Umbilical cord (tissue), 2 donors: ENCODE results near the gene SPTLC2. TPM values are rescaled to one million over a fixed set of nuclear protein-coding genes. Genes with fewer than 3 reads are reported as not detected.

Experiments used
- DNase-seq: peaks from one replicate; pipeline ENCODE4 v3.0.0-alpha.2; 2015; ENCODE audit warnings: low spot score
- total RNA-seq: library from RNA; depleted of rRNA; stranded (reverse); fragments of >200 nt; gene quantifications from one replicate; pipeline ENCODE4 v1.2.3, GENCODE V29; 2014; ENCODE audit warnings: low replicate concordance; ENCODE audit not compliant: insufficient read depth

SPTLC2 gene
- total RNA-seq, 1 donor from 2014 or later, result 36.1 TPM

GRCh38 chr14:77469539-77469938, 146.9 kb downstream of the SPTLC2 start:
- DNase-seq, result no peak

GRCh38 chr14:77469067-77469505, 147.4 kb downstream of the SPTLC2 start:
- no peak for DNase-seq

- DNase-seq, result no peak
Observed at GRCh38 chr14:77467801-77468200, 148.6 kb downstream of the SPTLC2 start.

- DNase-seq, result peak; percentile 72
Observed at GRCh38 chr14:77459072-77459723, 157.2 kb downstream of the SPTLC2 start.

- peak; percentile 59 for DNase-seq
Observed at GRCh38 chr14:77458249-77458950, 158.0 kb downstream of the SPTLC2 start.

- DNase-seq, result peak; percentile 100
Observed at GRCh38 chr14:77457522-77458248, 158.8 kb downstream of the SPTLC2 start, which contains the start of the genes AHSA1 and VIPAS39. Gene AHSA1 (plus strand): TSS chr14:77458093. CDS start chr14:77458190, 97 bp downstream. Gene VIPAS39 (minus strand): TSS chr14:77457601. CDS start chr14:77454102, 3,499 bp downstream.

GRCh38 chr14:77457115-77457521, 159.3 kb downstream of the SPTLC2 start:
- no peak for DNase-seq

Other genes with a start within 250 kb of the SPTLC2 start
- 7.9 TPM for gene TMED8, start 239.5 kb downstream of the SPTLC2 start, total RNA-seq
- gene SAMD15, start 239.3 kb downstream of the SPTLC2 start, total RNA-seq, result 3.6 TPM
- 0.48 TPM for gene NOXRED1, start 193.1 kb downstream of the SPTLC2 start, total RNA-seq
- gene VIPAS39, start 159.0 kb downstream of the SPTLC2 start, total RNA-seq, result 28.4 TPM
- 66.9 TPM for gene AHSA1, start 158.5 kb downstream of the SPTLC2 start, total RNA-seq
- gene ISM2, start 117.8 kb downstream of the SPTLC2 start, total RNA-seq, result 10.6 TPM
- gene ALKBH1, start 91.4 kb upstream of the SPTLC2 start, total RNA-seq, result 8.7 TPM
- 23.4 TPM for gene SLIRP, start 91.5 kb upstream of the SPTLC2 start, total RNA-seq
- gene SNW1, start 144.5 kb upstream of the SPTLC2 start, total RNA-seq, result 79.0 TPM
- 4.3 TPM for gene ADCK1, start 183.5 kb upstream of the SPTLC2 start, total RNA-seq